DND-41 (cell line): ENCODE results near the gene COA3.

Source experiments
- EZH2 ChIP-seq: IDR thresholded peaks from 3 replicates; pipeline ENCODE4 v1.6.1; 2012; ENCODE audit warnings: borderline replicate concordance, low read depth, mild to moderate bottlenecking, moderate library complexity, low read length, inconsistent platforms; ENCODE audit not compliant: severe bottlenecking
- TF ChIP-seq, protein P1 (sequence below): IDR thresholded peaks from 2 replicates; pipeline ENCODE4 v1.5.1; 2012; ENCODE audit warnings: borderline replicate concordance, low read length, moderate library complexity, mild to moderate bottlenecking; ENCODE audit not compliant: poor library complexity, severe bottlenecking; ENCODE audit errors: extremely low read depth

DNA sequence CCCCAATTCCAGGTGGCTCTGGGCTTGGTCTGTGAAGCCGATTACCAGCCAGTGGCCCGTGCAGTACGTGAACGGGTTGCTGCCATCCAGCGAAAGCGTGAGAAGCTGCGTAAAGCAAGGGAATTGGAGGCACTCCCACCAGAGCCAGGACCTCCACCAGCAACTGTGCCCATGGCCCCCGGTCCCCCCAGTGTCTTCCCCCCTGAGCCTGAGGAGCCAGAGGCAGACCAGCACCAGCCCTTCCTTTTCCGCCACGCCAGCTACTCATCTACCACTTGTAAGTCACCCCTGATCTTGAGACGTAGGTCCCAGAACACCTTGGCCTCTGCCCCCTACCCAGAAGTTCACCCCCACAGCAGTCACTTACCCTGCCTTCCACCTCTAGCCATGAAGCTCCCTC is 11.2 kb downstream of the COA3 start:
- TF ChIP-seq, protein P1, sequence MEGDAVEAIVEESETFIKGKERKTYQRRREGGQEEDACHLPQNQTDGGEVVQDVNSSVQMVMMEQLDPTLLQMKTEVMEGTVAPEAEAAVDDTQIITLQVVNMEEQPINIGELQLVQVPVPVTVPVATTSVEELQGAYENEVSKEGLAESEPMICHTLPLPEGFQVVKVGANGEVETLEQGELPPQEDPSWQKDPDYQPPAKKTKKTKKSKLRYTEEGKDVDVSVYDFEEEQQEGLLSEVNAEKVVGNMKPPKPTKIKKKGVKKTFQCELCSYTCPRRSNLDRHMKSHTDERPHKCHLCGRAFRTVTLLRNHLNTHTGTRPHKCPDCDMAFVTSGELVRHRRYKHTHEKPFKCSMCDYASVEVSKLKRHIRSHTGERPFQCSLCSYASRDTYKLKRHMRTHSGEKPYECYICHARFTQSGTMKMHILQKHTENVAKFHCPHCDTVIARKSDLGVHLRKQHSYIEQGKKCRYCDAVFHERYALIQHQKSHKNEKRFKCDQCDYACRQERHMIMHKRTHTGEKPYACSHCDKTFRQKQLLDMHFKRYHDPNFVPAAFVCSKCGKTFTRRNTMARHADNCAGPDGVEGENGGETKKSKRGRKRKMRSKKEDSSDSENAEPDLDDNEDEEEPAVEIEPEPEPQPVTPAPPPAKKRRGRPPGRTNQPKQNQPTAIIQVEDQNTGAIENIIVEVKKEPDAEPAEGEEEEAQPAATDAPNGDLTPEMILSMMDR = no peak
- TF ChIP-seq EZH2 = no peak
